Measurements from ENCODE around the gene RBMY1D.
"Not testable (repeated sequence)": the region's sequence is repeated elsewhere in the genome, so short reads cannot be mapped to it uniquely, and the experiment has no call there.

RBMY1D gene

DNA sequence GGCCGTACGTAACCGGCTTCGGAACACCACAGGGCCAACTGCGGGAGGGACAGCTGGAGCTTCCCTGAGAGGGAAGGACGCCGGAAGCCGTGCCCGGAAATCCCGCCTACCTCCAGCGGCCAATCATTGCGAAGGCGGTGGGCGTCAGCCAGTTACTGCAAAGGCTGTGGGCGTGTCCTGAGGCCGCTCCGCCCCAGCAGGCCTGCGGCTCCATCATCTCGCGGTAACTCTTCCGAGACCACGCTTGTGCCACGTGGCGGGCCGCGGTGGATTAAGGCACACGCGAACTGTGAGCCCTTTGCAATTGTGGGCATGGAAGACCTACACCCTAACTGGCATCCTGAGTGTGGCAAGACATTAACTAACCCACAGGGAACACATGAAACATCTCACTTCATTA is at the start of gene RBMY1D:
RBMY1D (minus strand) TSS at position 101 of the 400 bp plus-strand sequence. CDS start 2,013 bp downstream, outside the sequence.
- not testable (repeated sequence) for DNase-seq

DNA sequence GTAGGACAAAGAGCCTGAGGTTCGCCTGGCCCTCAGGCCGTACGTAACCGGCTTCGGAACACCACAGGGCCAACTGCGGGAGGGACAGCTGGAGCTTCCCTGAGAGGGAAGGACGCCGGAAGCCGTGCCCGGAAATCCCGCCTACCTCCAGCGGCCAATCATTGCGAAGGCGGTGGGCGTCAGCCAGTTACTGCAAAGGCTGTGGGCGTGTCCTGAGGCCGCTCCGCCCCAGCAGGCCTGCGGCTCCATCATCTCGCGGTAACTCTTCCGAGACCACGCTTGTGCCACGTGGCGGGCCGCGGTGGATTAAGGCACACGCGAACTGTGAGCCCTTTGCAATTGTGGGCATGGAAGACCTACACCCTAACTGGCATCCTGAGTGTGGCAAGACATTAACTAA is 23.6 kb upstream of the RBMY1D start, which contains the start of gene RBMY1E:
RBMY1E (minus strand) TSS at position 101 of the 400 bp plus-strand sequence. CDS start 1,978 bp downstream, outside the sequence.
- not testable (repeated sequence) for DNase-seq

DNA sequence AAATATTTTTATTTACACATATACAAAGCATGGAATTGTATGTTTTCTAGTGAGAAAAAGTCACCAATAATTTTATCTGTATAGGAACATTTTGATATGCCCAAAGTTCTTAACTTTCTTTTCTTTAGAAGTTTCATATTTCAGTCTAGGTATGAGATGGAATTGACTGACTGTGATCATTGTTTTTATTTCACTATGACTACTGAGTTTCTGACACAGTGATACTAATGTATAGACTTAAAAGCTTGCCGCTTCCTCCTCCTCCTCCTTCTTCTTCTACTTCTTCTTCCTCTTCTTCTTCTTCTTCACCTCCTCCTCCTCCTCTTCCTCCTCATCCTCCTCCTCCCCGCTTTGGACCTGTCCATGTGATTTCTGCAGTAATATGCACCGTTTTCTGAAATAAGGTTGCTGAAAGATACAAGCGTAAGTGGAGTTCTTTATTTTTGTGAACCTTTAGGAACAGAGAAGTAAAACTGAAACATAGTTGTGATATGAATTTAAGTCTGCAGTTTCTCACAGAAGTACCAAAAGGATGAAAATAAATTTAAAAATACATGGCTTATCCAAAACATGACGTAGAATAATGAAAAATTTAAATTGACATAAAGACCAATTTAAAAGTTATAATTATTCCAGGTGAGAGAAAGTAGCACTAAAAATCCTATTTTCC is 24.8 kb downstream of the RBMY1D start:
- DNase-seq: not testable (repeated sequence)

DNA sequence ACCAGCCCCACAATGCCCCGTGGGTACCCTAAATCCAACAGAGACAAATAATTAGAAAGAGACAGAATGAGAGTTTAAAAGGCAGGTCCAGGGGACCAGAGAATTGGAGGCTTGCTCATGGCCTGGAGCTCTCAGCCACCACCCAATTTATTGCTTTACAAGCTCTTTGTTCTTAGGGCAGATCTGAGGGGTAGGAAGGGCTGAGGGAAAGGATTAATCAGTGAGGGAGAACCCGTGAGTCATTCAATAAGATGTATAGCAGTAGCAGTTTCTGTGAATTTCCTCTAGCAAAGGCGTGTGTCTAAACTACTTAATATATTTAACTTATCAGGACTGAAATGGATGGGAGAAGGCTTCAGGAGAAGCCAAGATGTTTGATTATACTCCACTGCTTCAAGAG is 48.8 kb downstream of the RBMY1D start:
- no peak for DNase-seq

- DNase-seq: no peak
Observed at GRCh38 chrY:21842090-21842489, 52.2 kb downstream of the RBMY1D start.

GRCh38 chrY:21839489-21839888 is 54.8 kb downstream of the RBMY1D start:
- DNase-seq: no peak

DNA sequence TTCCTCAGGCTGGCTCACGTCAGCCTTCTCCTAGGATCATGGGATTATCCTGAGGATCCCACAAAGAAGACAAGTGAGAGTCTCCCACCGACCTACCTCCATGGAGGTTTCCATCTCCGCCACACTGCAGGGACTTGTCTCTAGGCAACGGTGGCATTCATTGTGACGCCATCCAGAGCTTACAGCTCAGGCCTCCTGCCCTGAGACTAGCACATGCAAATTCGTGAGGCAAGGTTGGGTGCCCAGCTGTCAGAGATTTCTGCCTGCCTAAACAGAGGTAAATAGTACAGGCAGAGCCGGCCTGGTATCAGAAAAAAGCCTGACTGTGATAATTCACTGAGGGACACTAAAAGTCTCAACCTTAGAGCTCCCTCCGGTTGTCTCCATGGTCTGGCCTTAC is 58.0 kb downstream of the RBMY1D start:
- no peak for DNase-seq

DNA sequence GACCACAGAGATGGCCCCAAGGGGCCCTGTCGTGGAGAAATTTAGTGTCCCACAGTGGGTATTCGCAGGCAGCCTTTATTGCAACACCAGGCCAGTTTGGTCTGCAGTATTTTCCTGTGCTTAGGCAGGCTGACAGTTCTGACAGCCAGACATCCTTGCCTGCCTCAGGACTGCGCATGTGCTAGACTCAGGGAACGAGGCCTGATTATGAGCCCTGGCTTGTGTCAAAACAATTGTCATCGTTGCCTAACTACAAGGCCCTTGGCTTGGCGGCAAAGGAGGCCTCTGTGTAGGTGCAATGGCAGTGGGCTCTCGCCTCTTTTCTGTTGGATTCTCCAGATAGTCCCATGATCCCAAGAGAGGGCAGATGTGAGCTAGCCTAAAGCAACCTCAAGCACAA is 59.3 kb downstream of the RBMY1D start:
- DNase-seq: no peak
